Neural progenitor cell (in vitro differentiated cells): ENCODE results near the gene WSCD2. TPM values are rescaled to one million over a fixed set of nuclear protein-coding genes. Genes with fewer than 3 reads are reported as not detected.
A peak's percentile ranks its signal among the peaks of the same experiment; 100 is the strongest.

Source experiments
- DNase-seq: peaks from one replicate; pipeline ENCODE4 v3.0.0-alpha.2; 2016; ENCODE audit warnings: low spot score
- H2AFZ ChIP-seq: fragments of 200-600 bp; sonication (generic); replicated peaks from 2 replicates; pipeline ENCODE4 v1.6.1; 2016; ENCODE audit warnings: antibody characterized with exemption
- H3F3A ChIP-seq: fragments of 200-600 bp; sonication (generic); 2 replicates; pipeline ENCODE4 v1.6.1; 2016; ENCODE audit warnings: antibody characterized with exemption, low read depth
- H3K27ac ChIP-seq: fragments of 200-600 bp; sonication (generic); 2 replicates; pipeline ENCODE4 v1.5.1; 2016; ENCODE audit warnings: mild to moderate bottlenecking
- H3K27me3 ChIP-seq: fragments of 200-600 bp; sonication (generic); 2 replicates; pipeline ENCODE4 v1.6.1; 2016; ENCODE audit warnings: mild to moderate bottlenecking, moderate library complexity
- H3K36me3 ChIP-seq: fragments of 200-600 bp; sonication (generic); 2 replicates; pipeline ENCODE4 v1.5.1; 2016
- H3K4me1 ChIP-seq: fragments of 200-600 bp; sonication (generic); 2 replicates; pipeline ENCODE4 v1.6.1; 2016; ENCODE audit warnings: mixed run types
- H3K4me2 ChIP-seq: fragments of 200-600 bp; sonication (generic); 2 replicates; pipeline ENCODE4 v1.6.1; 2016
- H3K4me3 ChIP-seq: fragments of 200-600 bp; sonication (generic); 2 replicates; pipeline ENCODE4 v1.5.1; 2016
- H3K79me2 ChIP-seq: fragments of 200-600 bp; sonication (generic); 2 replicates; pipeline ENCODE4 v1.6.1; 2016; ENCODE audit warnings: low read depth
- H3K9ac ChIP-seq: fragments of 200-600 bp; sonication (generic); 2 replicates; pipeline ENCODE4 v1.6.1; 2016
- H3K9me3 ChIP-seq: fragments of 200-600 bp; sonication (generic); 2 replicates; pipeline ENCODE4 v1.5.1; 2016; ENCODE audit warnings: low read depth
- H4K20me1 ChIP-seq: fragments of 200-600 bp; sonication (generic); 2 replicates; pipeline ENCODE4 v1.6.1; 2016; ENCODE audit warnings: low read depth
- H3K27ac Mint-ChIP-seq: 3 replicates; pipeline ENCODE4 v1.8.0; 2021; ENCODE audit warnings: mixed read lengths
- H3K27me3 Mint-ChIP-seq: 2 replicates; pipeline ENCODE4 v1.8.0; 2022; ENCODE audit warnings: low read depth, mild to moderate bottlenecking, inconsistent platforms, moderate library complexity, mixed read lengths; ENCODE audit not compliant: insufficient read depth
- H3K36me3 Mint-ChIP-seq: 3 replicates; pipeline ENCODE4 v1.8.0; 2021; ENCODE audit warnings: mixed read lengths
- H3K4me1 Mint-ChIP-seq: 3 replicates; pipeline ENCODE4 v1.8.0; 2021; ENCODE audit warnings: mixed read lengths
- H3K4me3 Mint-ChIP-seq: 3 replicates; pipeline ENCODE4 v1.8.0; 2021; ENCODE audit warnings: mild to moderate bottlenecking, moderate library complexity, mixed read lengths
- H3K9me3 Mint-ChIP-seq: 3 replicates; pipeline ENCODE4 v1.8.0; 2020; ENCODE audit warnings: mixed read lengths
- CTCF ChIP-seq: fragments of 200-600 bp; sonication (generic); IDR thresholded peaks from 2 replicates; pipeline ENCODE4 v1.5.1; 2017; ENCODE audit warnings: antibody characterized with exemption, mild to moderate bottlenecking
- EZH2 ChIP-seq: fragments of 200-600 bp; sonication (generic); IDR thresholded peaks from 2 replicates; pipeline ENCODE4 v1.6.1; 2017; ENCODE audit warnings: antibody characterized with exemption, mild to moderate bottlenecking, moderate library complexity
- EZH2phosphoT487 ChIP-seq: fragments of 200-600 bp; sonication (generic); IDR thresholded peaks from 2 replicates; pipeline ENCODE4 v1.6.1; 2017; ENCODE audit warnings: antibody characterized with exemption
- total RNA-seq: library from RNA; depleted of rRNA; stranded (reverse); fragments of >200 nt; gene quantifications from 2 replicates; pipeline ENCODE4 v1.2.3, GENCODE V29; 2015; ENCODE audit warnings: low replicate concordance

The WSCD2 gene
- total RNA-seq, 1 donor from 2014 or later = 6.6 TPM

DNA sequence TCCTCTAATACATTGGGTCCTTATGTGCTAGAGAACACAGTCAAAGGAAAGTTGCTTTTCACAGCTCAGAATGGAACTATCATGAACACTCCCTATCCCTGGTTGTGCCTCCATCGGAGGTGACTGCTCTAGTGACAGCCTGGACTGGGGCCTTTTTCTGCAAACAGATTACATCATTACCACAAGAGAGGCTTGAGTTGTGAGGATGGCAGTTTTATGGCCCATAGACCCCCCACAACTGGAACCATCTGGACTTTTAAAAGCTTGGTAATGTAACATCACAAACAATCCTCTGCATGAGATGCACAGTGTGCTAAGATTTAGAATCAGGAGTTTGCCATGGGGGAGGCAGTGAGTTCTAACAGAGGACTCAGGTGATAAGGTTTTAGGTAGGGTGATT, 46.6 kb upstream of the WSCD2 start:
- Mint-ChIP-seq H3K4me1 (peaks cover 44% of the 10 kb centered on the region), H3K4me3 (no peak overlapping the region), H3K27me3 (peaks cover 28% of the 10 kb centered on the region), H3K27ac (peak overlapping the region; percentile 7), H3K9me3 (peaks cover 30% of the 10 kb centered on the region), H3K36me3 (peaks cover 5% of the 10 kb centered on the region)
- no peak overlapping the region for H2AFZ ChIP-seq
- H3F3A ChIP-seq = no peaks in the 10 kb centered on the region
- no peak for DNase-seq
- peaks cover 5% of the 10 kb centered on the region for H3K9me3 ChIP-seq
- no peaks in the 10 kb centered on the region for H3K36me3 ChIP-seq
- no peak overlapping the region for H3K4me3 ChIP-seq
- H3K4me2 ChIP-seq = no peak overlapping the region
- H4K20me1 ChIP-seq = no peaks in the 10 kb centered on the region
- H3K4me1 ChIP-seq = peaks cover 11% of the 10 kb centered on the region
- H3K9ac ChIP-seq = no peak overlapping the region
- H3K79me2 ChIP-seq = no peaks in the 10 kb centered on the region
- no peak overlapping the region for H3K27ac ChIP-seq
- H3K27me3 ChIP-seq = no peaks in the 10 kb centered on the region
- no peak for TF ChIP-seq EZH2phosphoT487
- TF ChIP-seq EZH2 = no peak
- TF ChIP-seq CTCF = no peak

- H3K4me1 ChIP-seq = no peaks in the 10 kb centered on the region
- no peaks in the 10 kb centered on the region for H3K79me2 ChIP-seq
- H3K27ac ChIP-seq = no peak overlapping the region
- no peak overlapping the region for H3K9ac ChIP-seq
- H3K4me3 ChIP-seq = no peak overlapping the region
- no peak overlapping the region for H3K4me3 Mint-ChIP-seq
- H3K9me3 ChIP-seq = peaks cover 5% of the 10 kb centered on the region
- H3K4me1 Mint-ChIP-seq = peaks cover 14% of the 10 kb centered on the region
- no peak for DNase-seq
- no peaks in the 10 kb centered on the region for H3F3A ChIP-seq
- H3K9me3 Mint-ChIP-seq = peaks cover 38% of the 10 kb centered on the region
- H3K4me2 ChIP-seq = no peak overlapping the region
- no peaks in the 10 kb centered on the region for H4K20me1 ChIP-seq
- TF ChIP-seq CTCF = no peak
- no peak overlapping the region for H3K27ac Mint-ChIP-seq
- no peaks in the 10 kb centered on the region for H3K36me3 ChIP-seq
- H3K27me3 ChIP-seq = no peaks in the 10 kb centered on the region
- H2AFZ ChIP-seq = no peak overlapping the region
- peaks cover 14% of the 10 kb centered on the region for H3K27me3 Mint-ChIP-seq
- H3K36me3 Mint-ChIP-seq = peaks cover 5% of the 10 kb centered on the region
These were observed 41.2 kb upstream of the WSCD2 start for GRCh38 chr12:108087900-108088299.

DNA sequence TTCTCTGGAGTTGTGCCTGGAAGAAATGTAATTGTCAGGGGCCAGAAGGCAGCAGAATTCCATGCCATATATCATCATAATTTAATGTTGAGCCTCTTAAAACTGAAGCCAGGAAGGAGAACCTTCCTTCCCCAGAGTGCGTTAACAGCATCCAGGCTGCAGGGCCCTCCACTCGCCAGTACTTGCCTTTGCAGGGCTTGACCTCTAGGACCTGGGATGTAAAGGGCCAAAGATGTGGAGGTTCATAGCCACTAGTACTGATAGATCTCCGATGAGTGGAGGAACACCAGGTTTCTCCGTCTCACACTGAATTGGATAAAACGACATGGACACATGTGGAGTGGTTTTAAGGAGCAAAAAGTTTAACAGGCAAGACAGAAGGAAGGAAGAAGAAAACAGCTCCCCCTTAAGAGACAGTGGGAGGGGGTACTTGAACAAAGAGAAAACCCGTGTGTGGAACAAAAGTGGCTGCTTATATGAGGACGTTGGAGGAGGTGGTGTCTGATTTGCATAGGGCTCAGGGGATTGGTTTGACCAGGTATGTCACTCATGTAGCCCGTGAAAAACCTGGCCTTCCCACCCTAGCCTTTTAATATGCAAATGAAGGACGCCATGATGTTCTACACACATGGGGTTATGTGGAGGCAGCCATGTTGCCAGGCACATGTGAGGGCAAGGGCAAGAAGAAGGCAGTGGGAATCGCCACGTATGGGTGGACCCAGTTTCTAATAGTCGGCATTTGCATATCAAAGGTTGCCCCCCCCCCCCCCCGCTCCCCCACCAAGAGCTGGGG, 38.8 kb upstream of the WSCD2 start:
- peaks cover 7% of the 10 kb centered on the region for H3K27me3 Mint-ChIP-seq
- H3K36me3 Mint-ChIP-seq = peaks cover under 1% of the 10 kb centered on the region
- Histone ChIP-seq H3K27ac (no peak overlapping the region), H3K4me1 (no peaks in the 10 kb centered on the region), H3K4me2 (no peak overlapping the region), H3K36me3 (no peaks in the 10 kb centered on the region), H2AFZ (peak overlapping the region; percentile 9), H3K27me3 (no peaks in the 10 kb centered on the region), H3K4me3 (no peak overlapping the region), H3F3A (no peaks in the 10 kb centered on the region), H3K79me2 (no peaks in the 10 kb centered on the region), H3K9ac (no peak overlapping the region), H4K20me1 (no peaks in the 10 kb centered on the region), H3K9me3 (no peaks in the 10 kb centered on the region)
- peaks cover 22% of the 10 kb centered on the region for H3K9me3 Mint-ChIP-seq
- peaks cover 20% of the 10 kb centered on the region for H3K4me1 Mint-ChIP-seq
- peak overlapping the region; percentile 32 for H3K27ac Mint-ChIP-seq
- H3K4me3 Mint-ChIP-seq = no peak overlapping the region
- TF ChIP-seq EZH2phosphoT487 = no peak
- no peak for TF ChIP-seq CTCF
- no peak for TF ChIP-seq EZH2
- DNase-seq = no peak
